Uterus (tissue), 2 donors: ENCODE data around the gene HOXA11.

ENCODE experiments used
- POLR2A ChIP-seq, 2 donors: fragments of 450-650 bp; IDR thresholded peaks; one replicate each; pipeline ENCODE4 v1.6.1; 2016; ENCODE audit warnings: antibody characterized with exemption in 2 of 2, mild to moderate bottlenecking in 1 of 2, moderate library complexity in 1 of 2
- TF ChIP-seq, protein P1 (sequence below), 4 experiments: fragments of 200-600 bp in 2 of 4; fragments of 450-650 bp in 2 of 4; sonication (generic) in 2 of 4; IDR thresholded peaks; one replicate each; pipeline ENCODE4 v1.5.1; 2016 to 2019; ENCODE audit warnings: antibody characterized with exemption in 4 of 4, mild to moderate bottlenecking in 2 of 4, moderate library complexity in 1 of 4

DNA sequence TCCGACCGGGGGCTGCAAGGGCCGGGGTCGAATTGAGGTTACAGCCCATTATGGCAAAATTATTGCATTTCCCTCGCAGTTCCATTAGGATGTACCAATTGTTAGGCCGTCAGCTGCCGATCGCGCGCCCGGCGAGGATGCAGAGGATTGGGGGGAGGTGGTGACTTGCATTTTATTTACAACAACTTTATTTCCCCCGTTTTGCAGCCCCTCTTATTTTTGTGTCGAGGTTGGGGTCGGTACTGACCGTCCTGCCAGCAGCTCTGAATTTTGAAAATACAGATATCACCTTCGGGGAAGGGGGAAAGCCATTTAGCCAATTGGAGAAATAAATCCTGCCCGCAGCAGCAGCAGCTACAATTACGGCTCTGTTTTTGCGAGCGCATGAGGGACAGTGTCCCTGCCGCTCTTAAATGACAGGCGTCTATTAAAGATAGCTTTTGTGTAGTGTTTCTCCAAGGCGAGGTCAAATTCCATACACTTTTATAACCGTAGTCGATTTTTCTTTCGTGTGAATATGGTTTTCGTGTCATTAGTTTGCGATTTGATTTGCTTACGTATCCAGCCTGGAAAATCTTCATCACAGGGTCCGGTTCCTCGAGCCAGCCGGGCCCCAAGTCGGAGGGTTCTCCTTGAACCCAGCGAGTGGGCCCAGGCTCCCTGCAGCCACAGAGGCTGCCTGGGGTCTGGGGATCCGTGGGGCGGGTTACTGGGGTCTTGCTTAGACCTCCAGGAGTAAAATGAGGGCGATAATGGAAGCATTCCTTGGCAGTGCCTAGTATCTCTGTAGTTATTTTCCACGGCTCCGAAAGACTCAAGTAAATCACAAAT lies 40.9 kb downstream of the HOXA11 start:
- TF ChIP-seq, protein P1, sequence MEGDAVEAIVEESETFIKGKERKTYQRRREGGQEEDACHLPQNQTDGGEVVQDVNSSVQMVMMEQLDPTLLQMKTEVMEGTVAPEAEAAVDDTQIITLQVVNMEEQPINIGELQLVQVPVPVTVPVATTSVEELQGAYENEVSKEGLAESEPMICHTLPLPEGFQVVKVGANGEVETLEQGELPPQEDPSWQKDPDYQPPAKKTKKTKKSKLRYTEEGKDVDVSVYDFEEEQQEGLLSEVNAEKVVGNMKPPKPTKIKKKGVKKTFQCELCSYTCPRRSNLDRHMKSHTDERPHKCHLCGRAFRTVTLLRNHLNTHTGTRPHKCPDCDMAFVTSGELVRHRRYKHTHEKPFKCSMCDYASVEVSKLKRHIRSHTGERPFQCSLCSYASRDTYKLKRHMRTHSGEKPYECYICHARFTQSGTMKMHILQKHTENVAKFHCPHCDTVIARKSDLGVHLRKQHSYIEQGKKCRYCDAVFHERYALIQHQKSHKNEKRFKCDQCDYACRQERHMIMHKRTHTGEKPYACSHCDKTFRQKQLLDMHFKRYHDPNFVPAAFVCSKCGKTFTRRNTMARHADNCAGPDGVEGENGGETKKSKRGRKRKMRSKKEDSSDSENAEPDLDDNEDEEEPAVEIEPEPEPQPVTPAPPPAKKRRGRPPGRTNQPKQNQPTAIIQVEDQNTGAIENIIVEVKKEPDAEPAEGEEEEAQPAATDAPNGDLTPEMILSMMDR (IDR thresholded peaks at IDR 0.05): no peak
- no peak for TF ChIP-seq POLR2A (IDR thresholded peaks at IDR 0.05)
